NCI-H2196 treated with DMSO at 0.1 percent for 48 hours (cell line): ENCODE data around the gene METAP1D.

Source experiments
- DNase-seq: peaks from one replicate; lab custom pipeline; 2025; ENCODE audit not compliant: unreplicated experiment; lab: John Stamatoyannopoulos, UW

Gene METAP1D

GRCh38 chr2:172129404-172129803, 129.7 kb downstream of the METAP1D start:
- DNase-seq, result no peak
